GM21515 (cell line): ENCODE results near the gene MYBPC1.

Experiments
- ATAC-seq: cut with Tn5 transposase; IDR thresholded peaks from one replicate; pipeline ENCODE4 v1.9.1; 2021; ENCODE audit not compliant: unreplicated experiment

The MYBPC1 gene

GRCh38 chr12:101694297-101694848, 99.6 kb downstream of the MYBPC1 start:
- no peak for ATAC-seq

GRCh38 chr12:101694986-101695385, 100.2 kb downstream of the MYBPC1 start:
- ATAC-seq: no peak

DNA sequence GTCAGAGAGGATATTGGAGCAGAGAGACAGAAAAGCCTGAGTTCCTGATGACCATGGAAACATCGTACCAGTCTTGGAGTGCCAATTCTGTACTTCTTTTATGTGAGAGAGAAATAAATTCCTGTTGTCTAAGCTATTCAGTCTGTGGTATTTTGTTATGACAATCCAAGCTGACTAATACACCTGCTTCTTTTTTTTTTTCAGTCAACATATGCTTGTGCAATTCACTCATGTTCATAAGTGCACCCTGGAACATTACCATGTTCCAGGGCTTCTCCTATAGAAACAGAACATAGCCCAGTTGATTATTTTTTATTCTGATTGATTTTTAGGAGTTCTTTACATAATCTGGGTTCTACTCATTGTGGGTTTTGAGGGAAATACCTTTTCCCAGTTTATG, 100.9 kb downstream of the MYBPC1 start:
- no peak for ATAC-seq

GRCh38 chr12:101696251-101697196, 101.8 kb downstream of the MYBPC1 start:
- ATAC-seq: peak; percentile 45

DNA sequence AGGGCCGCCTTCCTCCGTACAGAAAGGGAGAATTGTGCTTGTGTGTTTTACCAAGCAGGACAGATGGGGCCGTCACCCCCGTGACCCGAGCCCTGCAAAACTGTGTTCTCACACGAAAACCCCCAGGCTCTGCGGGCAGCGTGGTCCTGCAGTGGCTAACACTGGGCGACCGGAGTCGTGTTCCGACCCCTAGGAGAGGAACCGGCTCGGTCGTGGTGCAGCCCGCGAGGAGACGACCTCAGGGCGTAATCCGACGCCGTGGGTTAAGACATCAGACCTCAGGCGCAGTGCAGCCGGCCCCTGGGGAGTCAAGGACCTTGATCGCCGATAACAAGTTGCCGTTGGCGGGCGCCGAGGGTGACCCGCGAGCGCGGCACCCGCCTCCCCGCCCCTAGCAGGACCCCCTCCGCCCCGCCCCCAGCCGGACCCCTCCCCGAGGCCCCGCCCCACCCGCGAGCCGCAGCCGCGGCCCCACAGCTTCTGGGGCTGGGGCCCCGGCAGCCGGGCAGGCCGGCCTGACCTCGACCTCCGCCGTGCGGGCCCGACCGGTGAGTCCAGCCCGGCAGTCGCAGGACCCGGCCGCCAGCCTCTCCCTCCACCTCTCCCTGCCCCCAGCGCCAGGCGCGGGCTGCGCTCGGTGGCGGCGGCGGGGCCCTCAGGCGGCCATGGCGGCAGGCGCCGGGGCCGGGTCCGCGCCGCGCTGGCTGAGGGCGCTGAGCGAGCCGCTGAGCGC, 102.6 kb downstream of the MYBPC1 start, which contains the start of gene CHPT1:
Gene CHPT1 (plus strand): TSS at position 444 of the 733 bp plus-strand sequence. CDS start 222 bp downstream, at position 666.
- peak; percentile 74 for ATAC-seq

- peak; percentile 35 for ATAC-seq
Measured at GRCh38 chr12:101697930-101698799, 103.4 kb downstream of the MYBPC1 start.

- ATAC-seq: no peak
Measured at GRCh38 chr12:101698800-101699347, 104.1 kb downstream of the MYBPC1 start.

DNA sequence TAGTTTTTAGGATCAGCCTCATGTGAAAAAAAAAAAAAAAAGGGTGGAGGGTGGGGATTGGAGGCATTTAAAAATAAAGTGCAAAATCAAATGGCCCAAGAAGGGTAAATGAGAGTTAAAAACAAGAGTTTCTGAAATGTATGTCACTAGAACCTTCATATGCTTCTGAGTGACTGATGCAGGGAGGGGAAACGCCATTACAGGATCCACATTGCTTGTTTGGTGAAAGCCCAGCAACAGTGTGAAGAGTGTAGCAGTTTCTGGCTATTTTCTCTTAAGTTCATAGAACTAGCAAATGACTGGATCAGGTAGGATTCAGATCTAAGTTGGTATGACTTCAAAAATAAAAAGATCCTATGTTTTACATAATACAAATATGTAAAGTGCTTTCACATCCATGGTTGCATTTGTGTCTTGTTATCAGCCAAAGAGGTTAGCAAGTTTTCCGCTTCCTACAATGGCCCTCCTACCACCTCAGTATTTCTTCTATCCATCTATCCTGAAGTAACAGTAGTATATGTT, 105.6 kb downstream of the MYBPC1 start:
- ATAC-seq: no peak

DNA sequence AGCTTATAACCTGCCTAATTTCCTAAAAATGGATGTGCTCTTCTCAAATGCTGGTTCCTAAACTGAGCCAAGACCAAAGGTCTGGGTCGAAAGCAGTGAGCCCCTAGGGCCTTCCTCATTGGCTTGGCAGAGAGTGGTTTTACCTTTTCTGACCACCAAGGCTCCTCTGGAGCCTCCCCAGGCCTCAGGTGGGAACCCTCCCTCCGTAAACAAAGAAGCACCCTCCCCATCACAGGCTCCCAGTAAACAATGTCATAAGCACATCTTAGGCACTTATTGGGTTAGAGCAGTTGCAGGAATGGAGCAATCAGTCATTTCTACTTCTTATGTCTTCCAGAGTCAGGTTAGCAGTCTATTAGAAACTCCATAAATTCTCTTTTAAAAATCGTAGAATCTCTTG, 108.7 kb downstream of the MYBPC1 start:
- ATAC-seq: no peak

GRCh38 chr12:101706403-101706802, 111.6 kb downstream of the MYBPC1 start:
- no peak for ATAC-seq

DNA sequence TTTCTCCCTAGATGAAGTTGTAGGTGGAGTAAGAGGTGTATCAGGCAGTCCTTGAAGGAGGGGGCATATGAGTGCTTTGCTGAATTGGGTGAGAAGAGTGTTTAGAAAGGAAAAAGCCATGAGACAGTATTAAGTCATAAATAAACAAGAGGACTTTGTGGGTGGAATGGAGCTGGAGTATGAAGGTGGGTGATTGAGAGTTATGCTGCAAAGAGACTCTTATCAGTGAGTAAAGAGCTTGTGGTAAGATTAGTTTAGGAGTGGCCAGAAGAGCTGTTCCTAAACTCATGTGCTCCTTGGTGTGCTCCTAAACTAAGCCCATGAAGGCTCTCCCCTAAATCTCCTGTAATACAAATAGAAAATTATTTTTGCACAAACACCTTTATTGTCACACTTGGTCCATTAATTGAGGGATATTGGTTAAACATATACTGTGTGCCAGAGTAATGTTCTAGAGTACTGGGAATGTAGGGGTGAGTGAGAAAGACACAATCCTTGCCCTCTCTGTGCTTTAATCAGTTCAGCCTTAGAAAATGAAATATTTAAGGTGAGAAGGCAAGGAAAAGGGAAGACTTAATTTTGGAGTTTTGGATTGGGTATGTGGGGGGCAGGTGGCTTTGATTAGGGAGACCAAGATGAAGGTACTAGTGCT, 112.5 kb downstream of the MYBPC1 start:
- no peak for ATAC-seq

GRCh38 chr12:101710288-101710687, 115.5 kb downstream of the MYBPC1 start:
- ATAC-seq: no peak

- ATAC-seq: no peak
Measured at GRCh38 chr12:101713059-101713682, 118.4 kb downstream of the MYBPC1 start.

DNA sequence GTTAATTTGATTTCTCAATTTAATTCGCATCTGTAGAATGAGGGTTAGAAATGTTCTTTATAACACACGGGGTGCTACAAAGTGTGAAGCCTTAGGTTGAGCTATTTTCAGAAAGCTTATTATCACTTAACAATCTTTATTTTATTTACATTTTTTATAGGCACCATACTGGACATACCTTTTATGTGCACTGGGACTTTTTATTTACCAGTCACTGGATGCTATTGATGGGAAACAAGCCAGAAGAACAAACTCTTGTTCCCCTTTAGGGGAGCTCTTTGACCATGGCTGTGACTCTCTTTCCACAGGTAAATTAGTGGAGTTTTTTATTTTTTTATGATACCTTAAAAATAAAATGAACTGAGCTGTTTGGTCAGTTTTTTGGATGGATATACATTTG, 119.2 kb downstream of the MYBPC1 start:
- no peak for ATAC-seq

DNA sequence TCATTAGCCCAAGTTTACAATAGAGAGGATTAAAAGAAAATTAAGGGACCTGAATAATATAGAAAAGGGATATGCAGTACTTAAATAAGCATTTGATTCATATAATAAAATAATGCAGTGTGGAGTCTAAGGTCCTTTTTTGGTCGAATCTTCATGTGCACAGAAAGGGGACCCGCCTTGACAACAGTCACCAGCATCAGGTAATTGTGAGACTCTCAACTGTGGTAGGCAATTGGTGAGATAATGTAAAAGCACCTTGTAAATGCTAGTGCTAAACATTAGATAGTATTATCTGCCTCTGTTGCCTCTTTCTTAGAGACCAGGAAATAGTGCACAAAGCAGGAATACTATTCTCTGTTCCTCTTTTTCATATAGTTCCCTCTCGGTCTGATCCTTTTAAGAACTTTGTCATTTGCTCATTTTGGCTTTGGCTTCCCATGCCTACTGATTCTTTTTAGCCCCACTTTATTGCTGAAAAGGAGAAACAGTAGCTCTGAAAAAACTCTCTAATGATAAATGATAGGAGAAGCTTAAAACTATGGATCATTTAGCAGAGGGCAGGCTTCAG, 120.2 kb downstream of the MYBPC1 start:
- ATAC-seq: no peak

DNA sequence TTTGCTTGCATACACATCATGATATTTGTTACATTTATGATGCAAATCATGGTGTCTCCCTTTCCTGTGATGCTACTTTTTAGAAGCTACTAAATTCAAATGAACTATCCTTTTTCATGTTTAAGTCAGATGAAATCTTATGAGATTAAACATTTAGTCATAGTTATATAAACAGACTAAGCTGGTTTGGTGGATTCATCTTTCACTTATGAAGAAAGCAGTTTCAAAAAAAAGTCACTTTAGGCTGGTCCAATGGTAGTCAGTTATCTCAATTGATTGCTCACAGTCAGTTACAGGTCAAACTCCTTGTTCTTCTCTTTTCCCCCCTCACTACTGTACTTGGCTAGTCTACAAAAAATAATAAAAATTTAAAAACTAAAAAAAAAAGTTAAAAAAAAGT, 124.8 kb downstream of the MYBPC1 start:
- ATAC-seq: no peak

- ATAC-seq: no peak
Measured at GRCh38 chr12:101720118-101720517, 125.3 kb downstream of the MYBPC1 start.

DNA sequence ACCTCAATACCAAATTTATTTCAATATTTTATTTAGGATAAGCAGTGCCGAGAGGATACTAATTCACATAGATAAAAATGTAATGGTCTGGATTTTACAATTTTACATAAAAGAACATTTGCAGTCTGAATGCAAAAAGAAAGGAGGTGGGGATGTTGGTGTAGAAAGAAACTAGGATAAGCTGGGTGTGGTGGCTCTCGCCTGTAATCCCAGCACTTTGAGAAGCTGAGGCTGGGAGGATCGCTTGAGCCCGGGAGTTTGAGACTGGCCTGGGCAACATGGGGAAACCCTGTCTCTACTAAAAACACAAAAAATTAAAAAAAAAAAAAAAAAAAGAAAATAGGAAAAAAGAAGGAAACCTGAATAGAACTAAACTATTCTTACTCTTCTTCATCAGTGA, 127.6 kb downstream of the MYBPC1 start:
- ATAC-seq: no peak

DNA sequence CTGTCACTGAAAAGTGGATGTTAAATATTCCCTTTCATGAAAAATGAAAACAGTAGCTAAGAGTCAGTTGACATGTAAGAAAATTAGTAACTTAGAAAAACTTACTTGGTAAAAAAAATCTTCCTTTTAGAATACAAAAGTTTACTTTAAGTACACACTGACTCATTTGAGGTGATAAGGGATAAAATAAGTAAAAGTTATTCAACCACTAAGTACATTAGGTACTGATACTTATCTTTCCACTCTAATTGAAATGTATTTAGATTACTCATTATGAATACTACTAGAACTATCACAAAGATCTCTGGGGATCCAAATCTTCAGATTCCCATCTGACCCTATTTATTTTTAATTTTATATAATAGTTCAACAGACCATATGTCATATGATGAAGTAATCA, 132.3 kb downstream of the MYBPC1 start:
- no peak for ATAC-seq
